Activated T-helper 17 cell treated with anti-CD3 and anti-CD28 coated beads, Interleukin-2, amount 50 U/mL, for 72 hours (primary cell): ENCODE data around the gene REEP1. TPM values are rescaled to one million over a fixed set of nuclear protein-coding genes. Genes with fewer than 3 reads are reported as not detected.
"Not testable (repeated sequence)": the region's sequence is repeated elsewhere in the genome, so short reads cannot be mapped to it uniquely, and the experiment has no call there.

Experiments used
- ATAC-seq: fragments of 150-1000 bp; cut with Tn5 transposase; replicated peaks from 2 replicates; pipeline ENCODE4 v1.10.0; 2021; ENCODE audit warnings: mild to moderate bottlenecking, moderate library complexity
- H3K27ac Mint-ChIP-seq: one replicate; pipeline ENCODE4 v1.8.0; 2022; ENCODE audit warnings: mixed read lengths
- H3K27me3 Mint-ChIP-seq: one replicate; pipeline ENCODE4 v1.8.0; 2022; ENCODE audit warnings: mixed read lengths
- H3K36me3 Mint-ChIP-seq: one replicate; pipeline ENCODE4 v1.8.0; 2022; ENCODE audit warnings: low read depth, mild to moderate bottlenecking, mixed read lengths
- H3K4me1 Mint-ChIP-seq: one replicate; pipeline ENCODE4 v1.8.0; 2022; ENCODE audit warnings: mixed read lengths
- H3K4me3 Mint-ChIP-seq: one replicate; pipeline ENCODE4 v1.8.0; 2022; ENCODE audit warnings: mild to moderate bottlenecking, mixed read lengths
- H3K9me3 Mint-ChIP-seq: one replicate; pipeline ENCODE4 v1.8.0; 2022; ENCODE audit warnings: mixed read lengths
- total RNA-seq, 2 donors: library from RNA; stranded (reverse); gene quantifications; one replicate each; pipeline ENCODE4 v1.2.3, GENCODE V29; 2022

The REEP1 gene
- total RNA-seq, 2 donors from 2014 or later = 0.11 to 0.26 TPM

GRCh38 chr2:86360776-86361175 lies 23.4 kb upstream of the REEP1 start:
- H3K27ac Mint-ChIP-seq = no peak overlapping the region
- H3K4me3 Mint-ChIP-seq = no peak overlapping the region
- H3K27me3 Mint-ChIP-seq = no peaks in the 10 kb centered on the region
- ATAC-seq = no peak
- peaks cover 5% of the 10 kb centered on the region for H3K4me1 Mint-ChIP-seq
- H3K9me3 Mint-ChIP-seq = no peaks in the 10 kb centered on the region
- H3K36me3 Mint-ChIP-seq = no peaks in the 10 kb centered on the region

GRCh38 chr2:86358957-86359356 lies 21.5 kb upstream of the REEP1 start:
- Mint-ChIP-seq H3K9me3 (no peaks in the 10 kb centered on the region), H3K36me3 (no peaks in the 10 kb centered on the region), H3K27me3 (no peaks in the 10 kb centered on the region), H3K4me1 (peaks cover 5% of the 10 kb centered on the region), H3K27ac (no peak overlapping the region), H3K4me3 (no peak overlapping the region)
- peak; percentile 31 for ATAC-seq

- no peak for ATAC-seq
- Mint-ChIP-seq H3K36me3 (no peaks in the 10 kb centered on the region), H3K9me3 (no peaks in the 10 kb centered on the region), H3K27ac (no peak overlapping the region), H3K4me1 (peaks cover 5% of the 10 kb centered on the region), H3K4me3 (no peak overlapping the region), H3K27me3 (peaks cover 2% of the 10 kb centered on the region)
These were observed 20.1 kb upstream of the REEP1 start for GRCh38 chr2:86357392-86357963.

- ATAC-seq = no peak
- H3K9me3 Mint-ChIP-seq = no peaks in the 10 kb centered on the region
- H3K36me3 Mint-ChIP-seq = no peaks in the 10 kb centered on the region
- no peaks in the 10 kb centered on the region for H3K4me1 Mint-ChIP-seq
- H3K4me3 Mint-ChIP-seq = no peak overlapping the region
- no peak overlapping the region for H3K27ac Mint-ChIP-seq
- peaks cover 13% of the 10 kb centered on the region for H3K27me3 Mint-ChIP-seq
These were observed 15.3 kb upstream of the REEP1 start for GRCh38 chr2:86352727-86353221.

- H3K4me3 Mint-ChIP-seq = no peak overlapping the region
- no peaks in the 10 kb centered on the region for H3K36me3 Mint-ChIP-seq
- H3K27ac Mint-ChIP-seq = no peak overlapping the region
- no peaks in the 10 kb centered on the region for H3K9me3 Mint-ChIP-seq
- H3K4me1 Mint-ChIP-seq = no peaks in the 10 kb centered on the region
- ATAC-seq = no peak
- H3K27me3 Mint-ChIP-seq = peaks cover 18% of the 10 kb centered on the region
These were observed 14.8 kb upstream of the REEP1 start for GRCh38 chr2:86352137-86352726.

GRCh38 chr2:86350751-86351150 lies 13.3 kb upstream of the REEP1 start:
- no peak overlapping the region for H3K27ac Mint-ChIP-seq
- no peak overlapping the region for H3K4me3 Mint-ChIP-seq
- no peaks in the 10 kb centered on the region for H3K36me3 Mint-ChIP-seq
- H3K9me3 Mint-ChIP-seq = no peaks in the 10 kb centered on the region
- ATAC-seq = no peak
- no peaks in the 10 kb centered on the region for H3K4me1 Mint-ChIP-seq
- peaks cover 23% of the 10 kb centered on the region for H3K27me3 Mint-ChIP-seq

- Mint-ChIP-seq H3K27me3 (peaks cover 34% of the 10 kb centered on the region), H3K4me3 (no peak overlapping the region), H3K27ac (no peak overlapping the region), H3K9me3 (no peaks in the 10 kb centered on the region), H3K4me1 (no peaks in the 10 kb centered on the region), H3K36me3 (no peaks in the 10 kb centered on the region)
- ATAC-seq = no peak
These were observed 10.0 kb upstream of the REEP1 start for GRCh38 chr2:86347401-86347800.

GRCh38 chr2:86345783-86346370 lies 8.5 kb upstream of the REEP1 start:
- not testable (repeated sequence) for H3K4me1 Mint-ChIP-seq, H3K9me3 Mint-ChIP-seq, H3K4me3 Mint-ChIP-seq, H3K36me3 Mint-ChIP-seq, ATAC-seq, H3K27ac Mint-ChIP-seq
- H3K27me3 Mint-ChIP-seq = peaks cover 42% of the 10 kb centered on the region

- no peak for ATAC-seq
- no peak overlapping the region for H3K4me3 Mint-ChIP-seq
- no peaks in the 10 kb centered on the region for H3K4me1 Mint-ChIP-seq
- no peak overlapping the region for H3K27ac Mint-ChIP-seq
- H3K36me3 Mint-ChIP-seq = peaks cover 8% of the 10 kb centered on the region
- H3K9me3 Mint-ChIP-seq = peaks cover 9% of the 10 kb centered on the region
- H3K27me3 Mint-ChIP-seq = peaks cover 54% of the 10 kb centered on the region
These were observed 7.0 kb upstream of the REEP1 start for GRCh38 chr2:86344404-86344803.

- peaks cover 57% of the 10 kb centered on the region for H3K27me3 Mint-ChIP-seq
- no peak overlapping the region for H3K27ac Mint-ChIP-seq
- no peak overlapping the region for H3K4me3 Mint-ChIP-seq
- no peaks in the 10 kb centered on the region for H3K4me1 Mint-ChIP-seq
- peaks cover 9% of the 10 kb centered on the region for H3K9me3 Mint-ChIP-seq
- no peak for ATAC-seq
- peaks cover 8% of the 10 kb centered on the region for H3K36me3 Mint-ChIP-seq
These were observed 5.1 kb upstream of the REEP1 start for GRCh38 chr2:86342488-86342887.

GRCh38 chr2:86341470-86341869 lies 4.0 kb upstream of the REEP1 start:
- Mint-ChIP-seq H3K36me3 (peaks cover 8% of the 10 kb centered on the region), H3K9me3 (peaks cover 9% of the 10 kb centered on the region), H3K4me3 (no peak overlapping the region), H3K27ac (no peak overlapping the region), H3K4me1 (peaks cover 2% of the 10 kb centered on the region), H3K27me3 (peaks cover 57% of the 10 kb centered on the region)
- no peak for ATAC-seq

GRCh38 chr2:86338778-86339295 lies 1.4 kb upstream of the REEP1 start:
- Mint-ChIP-seq H3K27me3 (peaks cover 63% of the 10 kb centered on the region), H3K36me3 (peaks cover 8% of the 10 kb centered on the region), H3K4me3 (no peak overlapping the region), H3K4me1 (peaks cover 7% of the 10 kb centered on the region), H3K27ac (no peak overlapping the region), H3K9me3 (peaks cover 9% of the 10 kb centered on the region)
- no peak for ATAC-seq

GRCh38 chr2:86336675-86337243 lies 667 bp downstream of the REEP1 start:
- peaks cover 7% of the 10 kb centered on the region for H3K4me1 Mint-ChIP-seq
- peak overlapping the region; percentile 75 for H3K4me3 Mint-ChIP-seq
- H3K27ac Mint-ChIP-seq = no peak overlapping the region
- ATAC-seq = no peak
- H3K9me3 Mint-ChIP-seq = peaks cover 9% of the 10 kb centered on the region
- H3K27me3 Mint-ChIP-seq = peaks cover 54% of the 10 kb centered on the region
- H3K36me3 Mint-ChIP-seq = peaks cover 8% of the 10 kb centered on the region

GRCh38 chr2:86335865-86336674 lies 1.4 kb downstream of the REEP1 start:
- Mint-ChIP-seq H3K9me3 (peaks cover 5% of the 10 kb centered on the region), H3K4me3 (peak overlapping the region; percentile 75), H3K36me3 (peaks cover 4% of the 10 kb centered on the region), H3K27me3 (peaks cover 49% of the 10 kb centered on the region), H3K27ac (no peak overlapping the region), H3K4me1 (peaks cover 7% of the 10 kb centered on the region)
- ATAC-seq = no peak
